Measurements from ENCODE around the gene ITIH2.

ITIH2 gene

GRCh38 chr10:7750222-7750621 is 47.1 kb downstream of the ITIH2 start:
- H3K4me3 ChIP-seq (ENCODE audit: low read depth, low read length) = no peak overlapping the region
- TF ChIP-seq, protein P1, sequence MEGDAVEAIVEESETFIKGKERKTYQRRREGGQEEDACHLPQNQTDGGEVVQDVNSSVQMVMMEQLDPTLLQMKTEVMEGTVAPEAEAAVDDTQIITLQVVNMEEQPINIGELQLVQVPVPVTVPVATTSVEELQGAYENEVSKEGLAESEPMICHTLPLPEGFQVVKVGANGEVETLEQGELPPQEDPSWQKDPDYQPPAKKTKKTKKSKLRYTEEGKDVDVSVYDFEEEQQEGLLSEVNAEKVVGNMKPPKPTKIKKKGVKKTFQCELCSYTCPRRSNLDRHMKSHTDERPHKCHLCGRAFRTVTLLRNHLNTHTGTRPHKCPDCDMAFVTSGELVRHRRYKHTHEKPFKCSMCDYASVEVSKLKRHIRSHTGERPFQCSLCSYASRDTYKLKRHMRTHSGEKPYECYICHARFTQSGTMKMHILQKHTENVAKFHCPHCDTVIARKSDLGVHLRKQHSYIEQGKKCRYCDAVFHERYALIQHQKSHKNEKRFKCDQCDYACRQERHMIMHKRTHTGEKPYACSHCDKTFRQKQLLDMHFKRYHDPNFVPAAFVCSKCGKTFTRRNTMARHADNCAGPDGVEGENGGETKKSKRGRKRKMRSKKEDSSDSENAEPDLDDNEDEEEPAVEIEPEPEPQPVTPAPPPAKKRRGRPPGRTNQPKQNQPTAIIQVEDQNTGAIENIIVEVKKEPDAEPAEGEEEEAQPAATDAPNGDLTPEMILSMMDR (IDR thresholded peaks at IDR 0.05; ENCODE audit: low read depth, low read length) = no peak
- in situ Hi-C loops (cut with HindIII; ENCODE audit: low sequenced_read_pairs) = no loop called here
- no peak for DNase-seq (ENCODE audit: low read depth, low spot score)

DNA sequence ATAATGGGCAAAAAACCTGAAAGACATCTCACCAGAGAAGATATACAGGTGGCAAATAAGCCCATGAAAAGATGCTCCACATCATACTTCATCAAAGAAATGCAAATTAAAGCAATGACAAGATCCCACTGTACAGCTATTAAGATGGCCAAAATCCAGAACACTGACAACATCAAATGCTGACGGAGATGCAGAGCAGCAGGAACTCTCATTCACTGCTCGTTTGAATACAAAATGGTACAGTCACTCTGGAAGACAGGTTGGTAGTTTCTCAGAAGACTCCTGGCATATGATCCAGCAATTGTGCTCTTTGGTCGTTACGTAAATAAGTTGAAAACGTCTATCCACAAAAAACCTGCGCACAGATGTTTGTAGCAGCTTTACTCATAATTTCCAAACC is 49.1 kb downstream of the ITIH2 start:
- no peak overlapping the region for H3K4me3 ChIP-seq (ENCODE audit: low read depth, low read length)
- in situ Hi-C loops (cut with HindIII; ENCODE audit: low sequenced_read_pairs) = no loop called here
- TF ChIP-seq, protein P1 (IDR thresholded peaks at IDR 0.05; ENCODE audit: low read depth, low read length) = no peak
- no peak for DNase-seq (ENCODE audit: low read depth, low spot score)

GRCh38 chr10:7755103-7755502 is 52.0 kb downstream of the ITIH2 start:
- in situ Hi-C loops (cut with HindIII; ENCODE audit: low sequenced_read_pairs) = no loop called here
- no peak overlapping the region for H3K4me3 ChIP-seq (ENCODE audit: low read depth, low read length)
- TF ChIP-seq, protein P1 (IDR thresholded peaks at IDR 0.05; ENCODE audit: low read depth, low read length) = no peak
- no peak for DNase-seq (ENCODE audit: low read depth, low spot score)

DNA sequence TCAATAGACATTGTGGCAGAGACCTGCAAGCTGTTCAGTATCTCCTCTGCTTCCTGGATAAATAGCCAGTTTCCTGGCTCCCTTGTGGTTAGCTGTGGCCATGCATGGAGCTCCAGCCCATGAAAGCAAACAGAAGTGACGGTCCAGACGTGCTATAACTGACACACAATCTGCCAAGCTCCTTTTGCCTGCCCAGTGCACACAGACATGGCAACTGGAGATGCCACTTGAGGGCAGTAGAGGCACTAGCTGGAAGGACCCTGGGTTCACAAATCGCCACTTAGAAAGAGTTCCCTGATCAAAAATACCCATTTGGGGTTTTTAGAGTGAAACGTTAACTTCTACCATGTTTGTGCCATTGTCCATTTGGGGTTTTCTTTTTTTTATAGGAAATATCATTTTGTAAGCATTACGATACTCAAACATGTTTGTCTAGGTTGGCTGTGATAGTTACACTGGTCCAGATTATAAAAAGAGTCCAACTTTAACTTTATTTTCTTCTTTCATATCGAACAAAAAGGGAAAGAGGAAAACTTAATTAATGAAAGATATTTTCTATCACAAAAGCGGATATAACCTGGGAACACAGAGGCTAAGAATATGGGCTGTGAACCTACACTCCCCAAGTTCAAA is 53.4 kb downstream of the ITIH2 start:
- DNase-seq (ENCODE audit: low read depth, low spot score) = peak; percentile 24
- in situ Hi-C loops (cut with HindIII; ENCODE audit: low sequenced_read_pairs) = no loop called here
- TF ChIP-seq, protein P1 (IDR thresholded peaks at IDR 0.05; ENCODE audit: low read depth, low read length) = peak; percentile 68
- no peak overlapping the region for H3K4me3 ChIP-seq (ENCODE audit: low read depth, low read length)

- H3K4me3 ChIP-seq (ENCODE audit: low read depth, low read length) = no peak overlapping the region
- TF ChIP-seq, protein P1 (IDR thresholded peaks at IDR 0.05; ENCODE audit: low read depth, low read length) = no peak
- no peak for DNase-seq (ENCODE audit: low read depth, low spot score)
- in situ Hi-C loops (cut with HindIII; ENCODE audit: low sequenced_read_pairs) = no loop called here
Measured at GRCh38 chr10:7763929-7764328, 60.8 kb downstream of the ITIH2 start.

- DNase-seq (ENCODE audit: low read depth, low spot score) = no peak
- TF ChIP-seq, protein P1 (IDR thresholded peaks at IDR 0.05; ENCODE audit: low read depth, low read length) = no peak
- in situ Hi-C loops (cut with HindIII; ENCODE audit: low sequenced_read_pairs) = no loop called here
- H3K4me3 ChIP-seq (ENCODE audit: low read depth, low read length) = no peak overlapping the region
Measured at GRCh38 chr10:7766241-7766640, 63.1 kb downstream of the ITIH2 start.
